NCI-H460 (cell line): ENCODE measurements around the gene FGF18. TPM values are rescaled to one million over a fixed set of nuclear protein-coding genes. Genes with fewer than 3 reads are reported as not detected.
A peak's percentile ranks its signal among the peaks of the same experiment; 100 is the strongest.

Experiments used
- DNase-seq: peaks from one replicate; pipeline ENCODE4 v3.0.0-alpha.2; 2016; ENCODE audit warnings: low read depth; ENCODE audit errors: extremely low read depth
- total RNA-seq: library from RNA; depleted of rRNA; stranded (reverse); fragments of >200 nt; shearing (Covaris generic); gene quantifications from 2 replicates; pipeline ENCODE4 v1.2.3, GENCODE V29; 2014

Gene FGF18
- total RNA-seq, 1 experiment from 2014 or later: not detected

GRCh38 chr5:171436804-171437285 lies 17.4 kb downstream of the FGF18 start:
- no peak for DNase-seq

GRCh38 chr5:171437286-171437821 lies 17.9 kb downstream of the FGF18 start:
- no peak for DNase-seq

GRCh38 chr5:171438738-171439137 lies 19.3 kb downstream of the FGF18 start:
- no peak for DNase-seq

- DNase-seq: no peak
Measured at GRCh38 chr5:171441246-171441791, 21.9 kb downstream of the FGF18 start.

GRCh38 chr5:171442287-171443042 lies 23.0 kb downstream of the FGF18 start:
- DNase-seq: no peak

DNA sequence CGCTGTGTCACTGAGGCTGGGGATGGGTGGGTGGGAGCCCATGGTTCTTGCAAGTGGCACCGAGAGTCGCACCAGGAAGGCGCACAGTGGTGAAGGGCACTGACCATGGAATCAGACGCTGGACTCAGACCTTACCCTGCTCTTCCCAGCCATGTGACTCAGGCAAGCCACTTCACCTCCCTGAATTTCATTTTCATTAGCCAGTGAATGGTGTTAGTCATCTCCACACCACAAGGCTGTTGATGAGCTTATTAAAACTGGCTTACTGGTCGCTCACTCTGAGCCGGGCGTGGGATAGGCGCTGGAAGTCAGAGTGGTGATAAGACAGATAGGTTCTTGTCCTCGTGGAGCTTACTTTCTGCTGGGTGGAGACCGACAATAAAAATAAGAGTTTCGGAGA lies 25.1 kb downstream of the FGF18 start:
- no peak for DNase-seq

- no peak for DNase-seq
Measured at GRCh38 chr5:171445644-171446516, 26.4 kb downstream of the FGF18 start.

DNA sequence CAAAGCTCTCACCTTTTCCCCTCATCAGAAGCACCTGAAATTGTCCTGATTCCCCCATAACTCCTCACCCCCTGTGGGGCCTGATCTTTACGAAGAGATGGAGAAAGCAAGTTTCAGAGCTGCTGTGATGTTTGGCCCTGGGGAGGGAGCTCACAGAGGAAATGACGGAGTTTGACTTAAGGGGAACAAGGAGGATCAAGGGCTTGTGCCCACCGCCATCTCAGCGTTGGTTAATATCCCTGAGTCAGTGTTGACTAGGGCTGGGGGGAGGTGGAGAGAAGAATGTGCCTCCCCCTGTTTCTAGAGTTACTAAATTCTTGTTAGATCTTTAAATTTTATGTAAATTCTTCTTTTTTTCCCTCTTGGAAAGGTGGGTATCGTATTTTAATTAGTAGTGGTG lies 27.8 kb downstream of the FGF18 start:
- no peak for DNase-seq

DNA sequence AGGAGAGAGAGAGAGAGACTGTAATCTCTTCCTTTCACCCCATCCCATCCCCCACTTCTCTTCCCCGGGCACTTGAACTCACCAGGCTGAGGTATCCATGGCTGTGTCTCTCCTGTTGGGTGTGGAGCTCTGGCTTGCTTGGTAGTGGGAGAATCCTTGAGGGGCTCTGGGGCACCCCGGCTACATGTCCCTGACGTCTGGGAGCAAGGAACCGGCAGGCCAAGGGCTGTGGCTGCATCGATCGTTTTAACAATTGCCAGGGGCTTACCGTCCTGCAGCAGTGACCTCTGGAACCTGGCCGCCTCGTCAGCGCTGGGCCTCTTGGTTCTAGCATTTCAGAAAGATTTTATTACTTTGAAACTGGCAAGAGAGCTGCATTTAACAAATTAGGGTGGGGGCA lies 30.0 kb downstream of the FGF18 start:
- DNase-seq: no peak

- DNase-seq: peak; percentile 28
Measured at GRCh38 chr5:171450423-171451331, 31.2 kb downstream of the FGF18 start.

DNA sequence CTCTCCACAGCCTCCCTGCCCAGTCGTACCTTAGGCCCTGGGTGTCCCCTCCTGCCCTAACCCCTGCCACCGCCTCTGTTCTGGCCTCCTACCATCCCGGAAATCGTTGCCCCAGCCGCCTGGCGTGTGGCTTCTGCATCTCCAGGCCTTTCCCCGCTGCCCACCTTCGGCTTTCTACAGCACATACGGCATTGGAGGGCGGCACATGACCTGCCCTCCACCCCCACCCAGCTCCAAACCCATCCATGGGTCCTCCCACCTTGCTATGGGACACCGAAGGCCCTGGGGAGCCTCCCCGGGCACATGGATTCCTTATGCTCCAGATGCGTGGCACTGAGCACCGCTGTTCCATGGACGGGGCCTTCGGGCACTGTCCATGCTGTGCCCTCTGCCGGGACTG lies 32.0 kb downstream of the FGF18 start:
- no peak for DNase-seq

- DNase-seq: no peak
Measured at GRCh38 chr5:171453056-171453725, 33.7 kb downstream of the FGF18 start.

GRCh38 chr5:171453988-171454387 lies 34.5 kb downstream of the FGF18 start:
- no peak for DNase-seq

GRCh38 chr5:171454549-171454948 lies 35.1 kb downstream of the FGF18 start:
- DNase-seq: no peak

DNA sequence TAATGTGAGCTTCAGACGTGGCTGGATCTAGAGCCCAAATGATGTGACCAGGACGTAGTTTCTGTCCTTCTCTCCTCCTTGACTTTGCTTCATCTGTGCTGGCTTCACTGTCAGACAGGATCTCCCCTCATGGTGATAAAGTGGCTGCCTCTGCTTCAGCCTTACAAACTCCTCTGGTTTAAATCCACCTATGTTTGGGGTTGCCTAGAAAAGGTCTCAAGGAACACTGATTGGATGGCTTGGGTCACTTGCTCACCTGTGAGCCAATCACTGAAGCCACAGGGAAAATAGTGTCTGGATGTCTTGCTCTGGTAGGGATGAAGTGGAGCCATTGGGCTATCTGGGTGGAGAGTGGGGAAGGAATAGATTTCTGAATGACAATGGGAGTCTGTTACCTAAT lies 36.1 kb downstream of the FGF18 start:
- no peak for DNase-seq

- DNase-seq: no peak
Measured at GRCh38 chr5:171457208-171457981, 37.9 kb downstream of the FGF18 start.

GRCh38 chr5:171459839-171460238 lies 40.4 kb downstream of the FGF18 start:
- no peak for DNase-seq

- DNase-seq: no peak
Measured at GRCh38 chr5:171462136-171462927, 42.9 kb downstream of the FGF18 start.
